Measurements from ENCODE around the gene LIX1. TPM values are rescaled to one million over a fixed set of nuclear protein-coding genes. Genes with fewer than 3 reads are reported as not detected.
"Not testable (repeated sequence)": the region's sequence is repeated elsewhere in the genome, so short reads cannot be mapped to it uniquely, and the experiment has no call there.

Gene LIX1
- under 1 TPM in 2 of 4 donors, not detected in 2; under 0.01 TPM for total RNA-seq

DNA sequence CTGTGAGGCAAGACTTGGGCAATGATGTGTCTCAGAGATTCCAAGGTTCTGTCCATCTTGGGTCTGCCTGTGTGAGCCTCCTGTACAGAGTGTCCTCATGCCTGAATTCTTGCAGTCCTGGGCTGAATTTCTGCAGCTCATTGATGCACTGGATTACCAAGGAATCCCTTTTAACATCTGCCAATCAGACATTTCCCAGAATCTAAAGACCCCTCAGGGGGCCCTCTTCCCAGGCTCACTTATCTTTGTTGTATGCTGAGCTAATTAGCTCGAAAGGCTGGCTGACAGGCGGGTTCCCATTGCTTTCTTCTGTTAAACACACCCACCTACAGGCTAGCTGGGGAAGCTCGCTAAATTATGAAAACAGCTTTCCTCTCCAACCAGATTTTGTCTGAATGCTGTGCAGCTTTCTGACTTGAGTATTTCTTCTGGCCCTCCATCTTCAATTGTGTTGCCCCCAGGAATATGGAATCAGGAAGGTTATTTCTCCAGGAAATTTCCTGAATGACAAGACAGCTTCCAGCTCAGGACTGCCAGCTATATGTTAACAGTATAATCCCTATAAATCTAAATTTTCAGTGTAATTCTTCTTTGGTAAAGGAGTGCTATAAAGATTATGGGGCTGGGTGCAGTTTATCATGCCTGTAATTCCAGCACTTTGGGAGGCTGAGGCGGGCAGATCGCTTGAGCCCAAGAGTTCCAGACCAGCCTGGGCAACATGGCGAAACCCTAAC is at the start of gene LIX1:
TSS of gene LIX1 (minus strand) at position 91 of the 734 bp plus-strand sequence. CDS start at position 56, 35 bp downstream.
- peak in 1 of 2 donors; percentile 16 for DNase-seq (ENCODE audit: low spot score in 2 of 2)
- Histone ChIP-seq H3K27ac (no peak within 1 kb of the TSS), H3K9me3 (no peaks in the 10 kb centered on the region), H3K4me1 (peaks cover 0 to 9% (median 0%) of the 10 kb centered on the region in 4 donors), H3K4me3 (no peak within 1 kb of the TSS), H3K27me3 (no peaks in the 10 kb centered on the region), H3K36me3 (no peaks in the 10 kb centered on the region)
- WGBS, 2 donors = 44% methylated on average over 6 of the region's 6 CpGs
- TF ChIP-seq, protein P1, sequence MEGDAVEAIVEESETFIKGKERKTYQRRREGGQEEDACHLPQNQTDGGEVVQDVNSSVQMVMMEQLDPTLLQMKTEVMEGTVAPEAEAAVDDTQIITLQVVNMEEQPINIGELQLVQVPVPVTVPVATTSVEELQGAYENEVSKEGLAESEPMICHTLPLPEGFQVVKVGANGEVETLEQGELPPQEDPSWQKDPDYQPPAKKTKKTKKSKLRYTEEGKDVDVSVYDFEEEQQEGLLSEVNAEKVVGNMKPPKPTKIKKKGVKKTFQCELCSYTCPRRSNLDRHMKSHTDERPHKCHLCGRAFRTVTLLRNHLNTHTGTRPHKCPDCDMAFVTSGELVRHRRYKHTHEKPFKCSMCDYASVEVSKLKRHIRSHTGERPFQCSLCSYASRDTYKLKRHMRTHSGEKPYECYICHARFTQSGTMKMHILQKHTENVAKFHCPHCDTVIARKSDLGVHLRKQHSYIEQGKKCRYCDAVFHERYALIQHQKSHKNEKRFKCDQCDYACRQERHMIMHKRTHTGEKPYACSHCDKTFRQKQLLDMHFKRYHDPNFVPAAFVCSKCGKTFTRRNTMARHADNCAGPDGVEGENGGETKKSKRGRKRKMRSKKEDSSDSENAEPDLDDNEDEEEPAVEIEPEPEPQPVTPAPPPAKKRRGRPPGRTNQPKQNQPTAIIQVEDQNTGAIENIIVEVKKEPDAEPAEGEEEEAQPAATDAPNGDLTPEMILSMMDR (IDR thresholded peaks at IDR 0.05) = peak in 4 of 5 experiments; percentile 38 to 50 (median 44)
- TF ChIP-seq POLR2A (IDR thresholded peaks at IDR 0.05) = no peak

DNA sequence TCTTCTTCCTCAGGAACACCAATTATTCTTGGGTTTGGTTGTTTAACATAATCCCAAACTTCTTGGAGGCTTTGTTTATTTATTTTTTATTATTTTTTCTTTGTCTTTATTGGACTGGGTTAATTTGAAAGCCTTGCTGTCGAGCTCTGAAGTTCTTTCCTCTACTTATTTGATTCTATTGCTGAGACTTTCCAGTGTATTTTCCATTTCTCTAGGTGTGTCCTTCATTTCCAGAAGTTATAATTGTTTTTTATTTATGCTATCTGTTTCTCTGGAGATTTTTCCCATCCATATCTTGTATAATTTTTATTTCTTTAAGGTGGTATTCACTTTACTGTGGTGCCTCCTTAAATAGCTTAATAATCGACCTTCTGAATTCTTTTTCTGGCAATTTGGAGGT is 49.5 kb upstream of the LIX1 start:
- Histone ChIP-seq H3K36me3 (no peaks in the 10 kb centered on the region), H3K4me1 (no peaks in the 10 kb centered on the region), H3K9me3 (peaks cover 0 to 7% (median 0%) of the 10 kb centered on the region in 4 donors), H3K27ac (no peak overlapping the region), H3K4me3 (no peak overlapping the region), H3K27me3 (no peaks in the 10 kb centered on the region)
- no peak for TF ChIP-seq POLR2A (IDR thresholded peaks at IDR 0.05)
- no peak for TF ChIP-seq EP300 (IDR thresholded peaks at IDR 0.05)
- TF ChIP-seq, protein P1 (IDR thresholded peaks at IDR 0.05) = no peak
- WGBS, 2 donors = 75 to 78% methylated on average over 2 of the region's 2 CpGs
- no peak for DNase-seq (ENCODE audit: low spot score in 2 of 2)

DNA sequence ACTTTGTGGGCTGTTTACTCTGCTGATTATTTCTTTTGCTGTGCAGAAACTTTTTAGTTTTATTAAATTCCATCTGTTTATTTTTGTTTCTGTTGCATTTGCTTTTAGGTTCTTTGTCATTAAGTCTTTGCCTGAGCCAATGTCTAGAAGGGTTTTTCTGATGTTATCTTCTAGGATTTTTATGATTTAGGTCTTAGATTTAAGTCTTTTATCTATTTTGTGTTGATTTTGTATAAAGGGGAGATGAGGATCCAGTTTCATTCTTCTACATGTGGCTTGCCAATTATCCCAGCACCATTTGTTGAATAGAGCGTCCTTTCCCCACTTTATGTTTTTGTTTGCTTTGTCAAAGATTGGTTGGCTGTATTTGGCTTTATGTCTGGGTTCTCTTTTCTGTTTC is 47.1 kb upstream of the LIX1 start:
- not testable (repeated sequence) for H3K36me3 ChIP-seq; H3K27ac ChIP-seq; H3K4me3 ChIP-seq; H3K4me1 ChIP-seq; H3K9me3 ChIP-seq; H3K27me3 ChIP-seq; DNase-seq (ENCODE audit: low spot score in 2 of 2)
- 90 to 95% methylated on average over 1 of the region's 1 CpG for WGBS, 2 donors

DNA sequence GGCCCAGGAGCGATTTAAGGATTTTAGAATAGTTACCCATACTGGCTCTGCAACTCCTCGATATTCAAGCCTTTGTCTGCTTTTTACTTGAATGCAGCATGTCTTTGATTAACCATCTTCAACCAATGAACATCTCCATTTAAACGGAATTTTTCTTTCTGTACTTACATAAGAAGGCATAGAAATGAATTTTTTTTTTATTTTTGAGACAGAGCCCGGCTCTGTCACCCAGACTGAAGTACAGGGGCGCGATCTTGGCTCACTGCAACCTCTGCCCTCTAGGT is 41.5 kb upstream of the LIX1 start:
- H3K36me3 ChIP-seq = peaks cover 0 to 2% (median 0%) of the 10 kb centered on the region in 3 donors
- H3K4me3 ChIP-seq = peak overlapping the region; percentile 54 to 81 (median 71)
- no peaks in the 10 kb centered on the region for H3K9me3 ChIP-seq
- H3K27ac ChIP-seq = peak overlapping the region; percentile 69 to 89 (median 86)
- no peak for DNase-seq (ENCODE audit: low spot score in 2 of 2)
- H3K4me1 ChIP-seq = peaks cover 0 to 30% (median 10%) of the 10 kb centered on the region in 4 donors
- 40 to 45% methylated on average over 6 of the region's 6 CpGs for WGBS, 2 donors
- no peak for TF ChIP-seq POLR2A (IDR thresholded peaks at IDR 0.05)
- no peak for TF ChIP-seq EP300 (IDR thresholded peaks at IDR 0.05)
- TF ChIP-seq, protein P1 (IDR thresholded peaks at IDR 0.05) = no peak
- no peaks in the 10 kb centered on the region for H3K27me3 ChIP-seq

DNA sequence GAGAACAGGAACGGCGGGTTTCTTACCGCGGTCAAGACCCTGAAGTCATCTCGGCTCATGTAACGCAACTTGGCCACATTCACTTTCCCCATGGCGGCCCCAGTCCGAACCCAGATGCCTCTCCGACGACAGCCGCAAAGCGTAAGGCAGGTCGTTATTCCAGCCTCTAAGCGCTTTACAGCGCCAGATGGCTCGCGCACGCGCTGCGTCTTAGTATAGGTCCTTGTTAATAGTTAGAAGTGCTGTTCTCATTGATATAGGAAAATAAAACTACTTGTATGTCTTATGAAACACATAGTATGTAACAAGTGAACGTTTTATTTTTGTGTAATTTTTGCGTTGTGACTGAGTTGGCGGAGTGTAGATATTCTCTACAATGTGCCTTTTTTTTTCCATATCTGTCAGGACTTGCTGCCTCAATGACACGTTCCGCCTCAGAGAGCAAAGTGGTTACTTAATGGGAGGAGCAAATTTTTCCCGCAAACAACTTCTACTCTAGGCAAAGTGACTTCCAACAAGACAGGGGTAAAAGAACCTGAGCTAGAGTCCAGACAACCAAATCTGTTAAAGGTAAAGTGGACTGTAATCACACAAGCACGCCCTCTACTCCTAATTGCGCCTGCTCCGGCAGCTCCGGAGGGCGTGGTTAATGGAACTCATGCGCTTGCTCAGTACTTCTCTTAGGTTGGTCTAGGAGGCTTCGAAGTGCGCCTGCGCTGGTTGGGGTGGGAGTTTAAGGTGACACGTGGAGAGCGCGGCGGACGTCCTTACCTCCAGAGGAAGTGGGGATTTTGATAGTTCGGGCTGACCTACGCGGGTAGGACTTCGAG is 40.9 kb upstream of the LIX1 start, which contains the start of gene RIOK2:
TSS of gene RIOK2 (minus strand) at position 148 of the 830 bp plus-strand sequence. CDS start at position 92, 56 bp downstream.
- Histone ChIP-seq H3K9me3 (no peaks in the 10 kb centered on the region), H3K27me3 (no peaks in the 10 kb centered on the region), H3K4me1 (peaks cover 0 to 30% (median 10%) of the 10 kb centered on the region in 4 donors), H3K4me3 (peak within 1 kb of the TSS; percentile 54 to 81 (median 71)), H3K36me3 (peaks cover 0 to 7% (median 2%) of the 10 kb centered on the region in 3 donors), H3K27ac (peak within 1 kb of the TSS; percentile 69 to 89 (median 86))
- TF ChIP-seq EP300 (IDR thresholded peaks at IDR 0.05) = peak; percentile 41 to 84
- TF ChIP-seq, protein P1 (IDR thresholded peaks at IDR 0.05) = peak in 1 of 5 experiments; percentile 13
- TF ChIP-seq POLR2A (IDR thresholded peaks at IDR 0.05) = peak; percentile 23 to 30
- WGBS, 2 donors = 0 to 1% methylated on average over 44 of the region's 44 CpGs
- peak; percentile 75 to 87 for DNase-seq (ENCODE audit: low spot score in 2 of 2)
